Small intestine (tissue), 7 donors: ENCODE measurements around the gene TBC1D24. TPM values are rescaled to one million over a fixed set of nuclear protein-coding genes. Genes with fewer than 3 reads are reported as not detected.

ENCODE experiments used
- DNase-seq, 2 donors: peaks; one replicate each; pipeline versions ENCODE4 v3.0.0 to v3.0.0-alpha.2; 2013
- FAIRE-seq: peaks from 2 replicates; lab custom pipeline; 2012; peaks lifted over from hg19 to GRCh38; lab: Jason Lieb, UNC
- H3K27ac ChIP-seq, 3 donors: one replicate each; pipeline ENCODE4 v1.5.1; 2013; ENCODE audit warnings: low read length in 2 of 3, mild to moderate bottlenecking in 2 of 3, control low read depth in 1 of 3, inconsistent platforms in 1 of 3, low read depth in 1 of 3, moderate library complexity in 1 of 3
- H3K27me3 ChIP-seq, 3 donors: one replicate each; pipeline ENCODE4 v1.6.1; 2013; ENCODE audit warnings: low read length in 3 of 3, inconsistent platforms in 1 of 3; ENCODE audit not compliant: control insufficient read depth in 3 of 3, insufficient read depth in 3 of 3
- H3K36me3 ChIP-seq, 3 donors: one replicate each; pipeline ENCODE4 v1.6.1; 2013; ENCODE audit warnings: low read length in 3 of 3, inconsistent platforms in 1 of 3, low read depth in 1 of 3, mild to moderate bottlenecking in 1 of 3, moderate library complexity in 1 of 3; ENCODE audit not compliant: control insufficient read depth in 3 of 3, insufficient read depth in 2 of 3
- H3K4me1 ChIP-seq, 3 donors: one replicate each; pipeline ENCODE4 v1.6.1; 2013; ENCODE audit warnings: low read length in 2 of 3, inconsistent platforms in 1 of 3, low read depth in 1 of 3, mild to moderate bottlenecking in 1 of 3, moderate library complexity in 1 of 3; ENCODE audit not compliant: control insufficient read depth in 3 of 3, insufficient read depth in 2 of 3
- H3K4me3 ChIP-seq, 3 donors: one replicate each; pipeline ENCODE4 v1.5.1; 2013; ENCODE audit warnings: low read length in 3 of 3, control low read depth in 1 of 3, inconsistent platforms in 1 of 3, low read depth in 1 of 3, mild to moderate bottlenecking in 1 of 3, moderate library complexity in 1 of 3
- H3K9me3 ChIP-seq, 2 donors: one replicate each; pipeline ENCODE4 v1.6.1; 2013; ENCODE audit warnings: low read depth in 1 of 2, low read length in 1 of 2; ENCODE audit not compliant: control insufficient read depth in 2 of 2, insufficient read depth in 1 of 2
- WGBS, 3 donors: extraction: QIAGEN DNeasy Blood & Tissue Kit; methylation state at CpG; one replicate each; pipeline ENCODE4 v1.1.7; 2013; 5-methylcytosine and 5-hydroxymethylcytosine counted together
- polyA plus RNA-seq, 4 donors: library from polyadenylated mRNA; stranded (reverse) in 3 of 4; unstranded in 1 of 4; fragments of 200-250 nt in 3 of 4; fragments of 120-200 nt in 1 of 4; gene quantifications; one replicate each; pipeline versions ENCODE4 v1.2.1 to v1.2.3, GENCODE V29; 2013
- donor health status: healthy with polysubstance abuse.
- donor health status: control.
- donor health status: control.
- donor health status: Bipolar disorder and iron deficiency.
- donor health status: healthy.

Gene TBC1D24
- polyA plus RNA-seq, 4 donors = 0.81 to 12.6 (median 3.2) TPM

DNA sequence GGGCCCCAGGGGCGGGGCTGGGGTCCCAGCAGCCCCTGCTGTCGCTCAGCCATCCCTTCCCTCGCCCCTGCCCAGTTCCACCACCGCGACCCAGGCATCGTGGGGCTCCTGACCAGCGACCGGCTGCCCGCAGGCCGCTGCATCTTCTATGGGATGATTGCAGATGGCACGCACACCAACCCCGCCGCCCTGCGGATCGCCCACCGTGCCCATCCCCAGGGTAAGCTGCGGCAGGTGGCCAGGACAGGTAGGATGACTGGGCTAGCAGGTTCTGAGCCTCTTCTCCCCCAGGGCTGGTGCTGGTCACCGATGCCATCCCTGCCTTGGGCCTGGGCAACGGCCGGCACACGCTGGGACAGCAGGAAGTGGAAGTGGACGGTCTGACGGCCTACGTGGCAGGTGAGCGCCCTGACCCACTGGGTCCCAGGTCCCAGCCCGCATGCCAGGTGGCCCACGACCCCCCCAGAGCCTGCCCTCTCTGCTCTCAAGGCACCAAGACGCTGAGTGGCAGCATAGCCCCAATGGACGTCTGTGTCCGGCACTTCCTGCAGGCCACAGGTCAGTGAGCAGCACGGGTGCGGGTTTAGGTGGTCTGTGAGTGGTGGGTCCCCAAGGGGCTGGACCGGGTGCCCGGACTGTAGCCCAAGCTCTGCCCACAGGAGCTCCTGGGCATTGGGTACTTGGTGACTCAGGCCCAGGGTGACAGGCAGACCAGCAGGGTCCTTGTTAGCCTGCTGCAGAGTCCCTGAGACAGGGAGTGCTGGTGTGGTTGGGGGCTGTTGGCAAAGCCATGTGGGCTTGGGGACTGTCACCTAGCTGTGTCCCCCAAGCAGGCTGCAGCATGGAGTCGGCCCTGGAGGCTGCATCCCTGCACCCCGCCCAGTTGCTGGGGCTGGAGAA, 53.5 kb downstream of the TBC1D24 start:
- H3K27me3 ChIP-seq = no peaks in the 10 kb centered on the region
- 93 to 96% (median 93%) methylated on average over 33 to 36 of the region's 36 CpGs for WGBS, 3 donors
- H3K4me3 ChIP-seq = no peak overlapping the region
- DNase-seq (no peak), FAIRE-seq (no peak)
- H3K36me3 ChIP-seq = peaks cover 0 to 71% (median 8%) of the 10 kb centered on the region in 3 donors
- H3K4me1 ChIP-seq = peaks cover 0 to 60% (median 5%) of the 10 kb centered on the region in 3 donors
- no peak overlapping the region for H3K27ac ChIP-seq
- H3K9me3 ChIP-seq = no peaks in the 10 kb centered on the region

DNA sequence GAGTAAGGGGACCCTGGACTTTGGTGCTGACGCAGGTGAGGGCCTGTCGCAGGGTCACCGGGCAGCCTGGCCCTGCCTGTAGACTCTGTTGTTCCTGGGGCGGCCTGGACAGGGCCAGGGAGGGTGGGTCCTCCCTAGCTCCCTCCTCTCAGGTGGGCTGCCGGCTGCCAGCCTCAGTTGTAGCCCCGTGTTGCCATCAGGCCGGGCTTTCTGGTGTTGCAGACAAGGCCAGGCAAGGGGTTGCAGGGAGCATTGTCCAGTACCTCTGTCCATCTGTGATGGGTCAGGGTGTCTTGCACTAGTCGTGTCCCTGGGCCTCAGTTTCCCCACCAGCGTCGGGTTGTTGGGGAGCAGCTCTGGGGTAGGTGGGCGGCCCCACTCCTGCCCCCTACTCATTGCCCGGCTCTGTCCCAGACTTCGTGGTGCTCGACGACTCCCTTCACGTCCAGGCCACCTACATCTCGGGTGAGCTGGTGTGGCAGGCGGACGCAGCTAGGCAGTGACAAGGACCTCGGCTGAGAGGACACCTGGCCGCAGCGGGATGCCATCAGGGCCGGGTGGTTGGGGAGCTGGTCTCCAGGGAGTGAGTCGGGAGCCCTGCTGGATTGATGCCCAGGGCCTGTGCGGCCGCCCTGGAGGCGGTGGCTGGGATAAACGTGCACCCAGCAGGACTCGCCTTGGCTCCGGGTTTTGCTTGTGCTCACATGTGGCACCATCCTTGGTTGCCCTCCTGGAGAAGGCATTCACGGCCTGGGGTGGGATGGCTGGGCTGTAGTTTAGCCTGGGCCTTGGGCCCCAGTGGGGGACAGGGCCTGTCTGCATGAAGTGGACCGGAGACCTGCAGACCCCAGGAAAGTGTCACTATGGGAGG, 54.4 kb downstream of the TBC1D24 start:
- Histone ChIP-seq H3K36me3 (peaks cover 0 to 62% (median 8%) of the 10 kb centered on the region in 3 donors), H3K4me3 (no peak overlapping the region), H3K9me3 (no peaks in the 10 kb centered on the region), H3K27me3 (no peaks in the 10 kb centered on the region), H3K27ac (no peak overlapping the region), H3K4me1 (peaks cover 0 to 51% (median 5%) of the 10 kb centered on the region in 3 donors)
- FAIRE-seq (no peak), DNase-seq (no peak)
- 82 to 90% (median 89%) methylated on average over 28 to 32 of the region's 32 CpGs for WGBS, 3 donors

DNA sequence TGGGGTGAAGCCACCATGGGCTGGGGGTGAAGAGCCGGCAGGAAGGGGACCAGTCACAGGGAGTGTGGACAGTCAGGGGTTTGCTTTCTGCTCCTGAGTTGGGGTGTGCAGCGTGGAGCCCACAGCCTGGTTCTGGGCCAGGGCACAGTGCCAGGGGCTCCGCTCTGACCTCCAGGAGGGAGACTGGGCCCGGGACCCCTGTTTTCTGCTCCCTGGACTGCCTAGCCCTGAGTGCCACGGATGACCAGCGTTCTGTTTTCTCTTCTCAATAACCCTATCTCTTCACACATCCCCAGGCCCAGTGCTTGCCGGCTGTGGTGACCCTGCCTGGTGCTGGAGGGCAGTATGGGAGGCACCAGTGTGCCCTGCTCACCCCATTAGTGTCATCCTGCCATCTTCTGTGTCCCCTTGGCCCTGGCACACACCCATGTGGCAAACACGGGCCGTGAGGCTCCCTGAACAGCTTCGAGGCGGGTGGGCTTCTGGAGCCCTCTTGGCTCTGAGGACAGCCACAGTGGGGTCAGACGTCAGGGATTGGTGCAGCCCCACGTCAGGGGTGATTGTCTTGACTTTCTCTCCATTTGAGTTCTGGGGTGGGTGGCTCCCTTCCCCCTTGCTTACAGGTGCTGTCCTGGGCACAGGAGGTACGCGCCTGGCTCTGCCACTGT, 55.2 kb downstream of the TBC1D24 start:
- Histone ChIP-seq H3K4me1 (peaks cover 0 to 44% (median 5%) of the 10 kb centered on the region in 3 donors), H3K27ac (no peak overlapping the region), H3K9me3 (no peaks in the 10 kb centered on the region), H3K4me3 (no peak overlapping the region), H3K36me3 (peaks cover 0 to 59% (median 8%) of the 10 kb centered on the region in 3 donors), H3K27me3 (no peaks in the 10 kb centered on the region)
- WGBS, 3 donors = 73 to 88% (median 82%) methylated on average over 15 of the region's 15 CpGs
- FAIRE-seq (no peak), DNase-seq (no peak)

DNA sequence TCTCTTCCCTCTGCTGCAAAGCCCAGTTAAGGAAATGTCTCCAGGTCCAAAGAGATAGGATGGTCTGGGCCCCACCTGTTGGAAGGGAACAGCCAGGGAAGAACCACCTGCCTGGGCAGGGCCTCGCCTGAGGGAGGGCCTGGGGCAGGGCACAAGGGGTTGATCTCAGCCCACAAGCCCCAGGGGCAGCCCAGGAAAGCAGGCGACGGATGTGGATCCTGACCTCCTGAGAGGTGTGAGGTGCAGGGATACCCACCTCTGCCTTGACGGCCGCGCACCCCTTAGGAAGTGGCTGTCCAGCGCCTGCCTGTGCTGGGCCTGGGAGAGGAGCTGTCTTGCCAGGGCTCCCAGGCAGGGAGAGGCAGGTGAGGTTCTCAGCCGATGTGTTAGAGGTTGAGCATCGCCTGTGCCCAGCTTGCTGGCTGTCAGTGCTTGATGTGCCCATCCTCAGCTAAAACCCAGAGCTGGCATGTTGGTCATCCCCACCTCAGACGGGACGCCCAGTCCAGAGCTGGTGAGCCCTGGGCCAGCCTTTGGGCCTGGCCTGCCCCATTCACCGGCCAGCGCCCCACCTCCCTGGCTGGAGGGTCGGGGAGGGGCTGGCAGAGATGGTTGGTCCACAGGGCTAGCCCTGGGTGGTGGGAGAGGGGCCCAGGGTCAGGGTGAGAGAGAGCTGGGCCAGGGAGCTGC, 55.8 kb downstream of the TBC1D24 start:
- H3K4me3 ChIP-seq = peak overlapping the region in 1 of 3 donors; percentile 46
- peaks cover 0 to 37% (median 5%) of the 10 kb centered on the region in 3 donors for H3K4me1 ChIP-seq
- peaks cover 0 to 54% (median 8%) of the 10 kb centered on the region in 3 donors for H3K36me3 ChIP-seq
- DNase-seq = no peak
- H3K9me3 ChIP-seq = no peaks in the 10 kb centered on the region
- H3K27ac ChIP-seq = peak overlapping the region in 2 of 3 donors; percentile 79 to 89
- WGBS, 3 donors = 77 to 84% (median 79%) methylated on average over 13 to 14 of the region's 14 CpGs
- no peaks in the 10 kb centered on the region for H3K27me3 ChIP-seq
- no peak for FAIRE-seq

DNA sequence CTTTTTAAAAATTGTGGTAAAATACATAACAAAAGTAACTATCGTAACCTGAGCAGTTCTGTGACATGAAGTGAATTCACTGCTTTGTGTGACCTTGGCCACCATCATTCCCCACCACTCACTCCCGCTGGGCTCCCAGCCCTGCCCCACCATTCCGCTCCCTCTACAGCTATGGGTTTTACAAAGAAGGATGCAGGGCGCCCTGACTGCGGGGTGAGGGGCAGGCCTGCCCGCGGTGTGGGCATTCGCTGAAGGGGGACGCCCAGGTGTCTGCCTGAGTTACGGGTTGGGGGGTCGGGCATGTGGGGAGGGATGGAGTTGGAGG, 56.4 kb downstream of the TBC1D24 start, which contains the start of gene CEMP1:
Gene CEMP1, minus strand, starts transcription at position 38 of the 325 bp plus-strand sequence. CDS start 335 bp downstream, outside the sequence.
- Histone ChIP-seq H3K36me3 (peaks cover 0 to 49% (median 8%) of the 10 kb centered on the region in 3 donors), H3K4me1 (peaks cover 0 to 31% (median 5%) of the 10 kb centered on the region in 3 donors), H3K27ac (peak within 1 kb of the TSS; percentile 98 to 99 (median 98)), H3K9me3 (no peaks in the 10 kb centered on the region), H3K27me3 (no peaks in the 10 kb centered on the region), H3K4me3 (peak within 1 kb of the TSS; percentile 50 to 76 (median 66))
- WGBS, 3 donors = 12 to 19% (median 13%) methylated on average over 11 of the region's 11 CpGs
- no peak for DNase-seq
- no peak for FAIRE-seq

DNA sequence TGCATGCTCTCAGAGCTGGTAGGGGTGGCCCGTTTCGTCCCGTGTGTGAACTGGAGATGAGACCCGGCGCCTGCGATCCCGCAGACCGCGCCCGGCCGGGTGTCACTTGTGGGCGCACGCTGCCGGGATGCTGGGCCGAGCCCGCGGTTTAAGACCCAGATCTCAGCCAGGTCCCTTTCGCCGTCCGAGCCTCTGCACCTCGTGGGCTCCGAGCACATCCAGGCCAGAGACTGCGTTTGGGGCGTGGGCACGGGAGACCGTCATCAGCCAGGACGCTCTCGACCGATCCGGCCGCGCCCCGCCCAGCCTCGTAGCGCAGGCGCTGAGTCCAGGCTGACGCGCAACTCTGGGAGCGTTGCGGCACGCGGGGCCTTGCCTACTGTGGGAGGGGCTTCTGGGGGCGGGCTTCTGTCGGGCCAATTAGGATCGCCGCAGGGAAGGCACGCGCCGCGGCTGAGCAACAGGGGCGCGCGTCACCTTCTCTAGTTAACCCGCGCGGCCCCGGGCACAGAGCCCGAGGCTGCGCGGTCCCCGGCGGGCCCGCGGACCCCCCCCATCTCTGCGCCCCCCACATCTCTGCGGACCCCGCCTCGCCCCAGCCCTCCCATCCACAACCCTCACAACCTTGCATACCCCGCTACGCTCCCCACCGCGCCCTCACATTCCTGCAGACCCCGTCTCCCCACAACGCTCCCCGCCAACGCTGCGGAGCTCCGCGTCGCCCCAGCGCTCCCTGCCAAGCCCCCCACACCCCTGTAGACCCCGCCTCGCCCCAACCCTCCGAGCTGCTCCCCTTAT, 57.0 kb downstream of the TBC1D24 start:
- Histone ChIP-seq H3K9me3 (no peaks in the 10 kb centered on the region), H3K27ac (peak overlapping the region; percentile 98 to 99 (median 98)), H3K27me3 (no peaks in the 10 kb centered on the region), H3K36me3 (peaks cover 0 to 43% (median 8%) of the 10 kb centered on the region in 3 donors), H3K4me3 (peak overlapping the region; percentile 50 to 76 (median 66)), H3K4me1 (peaks cover 0 to 31% (median 5%) of the 10 kb centered on the region in 3 donors)
- DNase-seq = peak; percentile 99
- whole genome bisulfite sequencing, 3 donors = 0 to 1% (median 1%) methylated on average over 57 to 84 of the region's 84 CpGs
- FAIRE-seq = no peak

DNA sequence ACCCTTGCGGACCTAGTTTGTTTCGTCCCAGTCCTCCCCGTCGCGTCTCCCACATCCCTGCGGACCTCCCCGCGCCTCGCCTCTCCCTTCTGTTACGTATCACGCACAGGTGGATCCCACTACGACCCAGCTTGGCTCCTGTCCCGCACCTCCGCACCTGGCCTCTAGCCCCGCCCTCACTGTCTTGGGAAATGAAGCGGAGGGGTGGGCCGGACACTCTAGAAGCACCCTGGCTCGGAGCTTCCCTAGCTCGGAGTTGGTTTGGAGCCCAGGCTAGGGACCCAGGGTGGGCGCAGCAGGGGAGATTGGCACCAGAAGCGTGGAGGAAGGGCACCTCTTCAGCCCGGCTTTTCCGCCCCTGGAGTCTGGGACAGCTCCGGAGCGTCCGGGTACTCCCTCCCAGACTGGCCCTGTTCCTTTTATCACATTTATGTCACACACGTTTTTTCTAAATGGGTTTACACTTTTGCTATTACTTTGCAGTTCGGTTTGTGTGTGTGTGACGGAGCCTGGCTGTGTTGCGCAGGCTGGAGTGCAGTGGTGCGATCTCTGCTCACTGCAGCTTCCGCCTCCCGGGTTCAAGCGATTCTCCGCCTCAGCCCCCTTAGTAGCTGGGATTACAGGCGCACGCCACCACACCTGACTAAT, 57.7 kb downstream of the TBC1D24 start:
- Histone ChIP-seq H3K9me3 (no peaks in the 10 kb centered on the region), H3K27me3 (no peaks in the 10 kb centered on the region), H3K4me1 (peaks cover 0 to 27% (median 5%) of the 10 kb centered on the region in 3 donors), H3K27ac (peak overlapping the region; percentile 98 to 99 (median 98)), H3K36me3 (peaks cover 0 to 36% (median 8%) of the 10 kb centered on the region in 3 donors), H3K4me3 (peak overlapping the region; percentile 50 to 76 (median 66))
- FAIRE-seq = no peak
- WGBS, 3 donors = 0 to 1% (median 1%) methylated on average over 37 of the region's 37 CpGs
- DNase-seq = peak; percentile 84 to 91
